Fibroblast of lung (primary cell): ENCODE measurements around the gene IGSF21. TPM values are rescaled to one million over a fixed set of nuclear protein-coding genes. Genes with fewer than 3 reads are reported as not detected.

Experiments used
- DNase-seq, 2 donors: peaks; one replicate each; pipeline versions ENCODE4 v3.0.0 to v3.0.0-alpha.2; 2010; ENCODE audit warnings: low read depth in 2 of 2
- H2AFZ ChIP-seq: 2 replicates; pipeline ENCODE4 v1.5.1; 2012; ENCODE audit warnings: low read length, control low read depth, inconsistent platforms
- H3K27ac ChIP-seq: 2 replicates; pipeline ENCODE4 v1.5.1; 2011; ENCODE audit warnings: low read length, control low read depth; ENCODE audit not compliant: insufficient read depth
- H3K27me3 ChIP-seq: 2 replicates; pipeline ENCODE4 v1.5.1; 2011; ENCODE audit warnings: mild to moderate bottlenecking, low read length; ENCODE audit not compliant: control insufficient read depth, insufficient read depth
- H3K36me3 ChIP-seq: 2 replicates; pipeline ENCODE4 v1.5.1; 2011; ENCODE audit warnings: low read length; ENCODE audit not compliant: control insufficient read depth, insufficient read depth
- H3K4me1 ChIP-seq: 2 replicates; pipeline ENCODE4 v1.5.1; 2011; ENCODE audit warnings: low read length; ENCODE audit not compliant: control insufficient read depth, insufficient read depth; ENCODE audit errors: extremely low read depth
- H3K4me2 ChIP-seq: 2 replicates; pipeline ENCODE4 v1.5.1; 2011; ENCODE audit warnings: low read length, control low read depth; ENCODE audit not compliant: insufficient read depth; ENCODE audit errors: extremely low read depth
- H3K4me3 ChIP-seq, 4 experiments: fragments of 200-600 bp in 1 of 4; sonication (generic) in 1 of 4; replicated peaks in 1 of 4; 2 replicates each; pipeline ENCODE4 v1.5.1; 2011 to 2016; ENCODE audit warnings: low read length in 4 of 4, low read depth in 3 of 4, mild to moderate bottlenecking in 3 of 4, control low read depth in 2 of 4, inconsistent platforms in 1 of 4, mixed read lengths in 1 of 4; ENCODE audit not compliant: insufficient read depth in 1 of 4; ENCODE audit errors: control extremely low read depth in 1 of 4
- H3K79me2 ChIP-seq: 2 replicates; pipeline ENCODE4 v1.5.1; 2012; ENCODE audit warnings: mild to moderate bottlenecking, low read length, inconsistent platforms; ENCODE audit not compliant: control insufficient read depth, insufficient read depth
- H3K9ac ChIP-seq: 2 replicates; pipeline ENCODE4 v1.5.1; 2011; ENCODE audit warnings: mild to moderate bottlenecking, low read length, control low read depth; ENCODE audit not compliant: insufficient read depth
- H3K9me3 ChIP-seq: 2 replicates; pipeline ENCODE4 v1.5.1; 2012; ENCODE audit warnings: low read depth, low read length; ENCODE audit not compliant: control insufficient read depth, insufficient read depth
- H4K20me1 ChIP-seq: 2 replicates; pipeline ENCODE4 v1.5.1; 2011; ENCODE audit warnings: low read length; ENCODE audit not compliant: control insufficient read depth, insufficient read depth; ENCODE audit errors: extremely low read depth
- EZH2 ChIP-seq: IDR thresholded peaks from 2 replicates; pipeline ENCODE4 v1.5.1; 2012; ENCODE audit warnings: low read length, control low read depth, mild to moderate bottlenecking; ENCODE audit errors: missing control alignments
- polyA plus RNA-seq, 2 donors: library from polyadenylated mRNA; depleted of rRNA in 1 of 2; stranded (reverse) in 1 of 2; unstranded in 1 of 2; fragments of >200 nt; gene quantifications; 2 replicates each; pipeline ENCODE4 v1.2.1, GENCODE V29; 2011 to 2012; ENCODE audit warnings: missing spikeins in 1 of 2
- total RNA-seq: library from RNA; depleted of rRNA; stranded (reverse); fragments of >200 nt; gene quantifications from 2 replicates; pipeline ENCODE4 v1.2.1, GENCODE V29; 2014
- TF ChIP-seq, protein P1 (sequence below), 2 donors: IDR thresholded peaks in 1 of 2; conservative IDR thresholded peaks in 1 of 2; 1 replicate in 1 of 2; 2 replicates in 1 of 2; pipeline ENCODE4 v1.5.1; 2011 to 2012; ENCODE audit warnings: low read length in 2 of 2, control low read depth in 1 of 2, inconsistent platforms in 1 of 2, low read depth in 1 of 2, mild to moderate bottlenecking in 1 of 2

Gene IGSF21
- total and polyA plus RNA-seq, 2 donors (not counting 1 experiment from before 2014, with no cell fraction given): not detected

DNA sequence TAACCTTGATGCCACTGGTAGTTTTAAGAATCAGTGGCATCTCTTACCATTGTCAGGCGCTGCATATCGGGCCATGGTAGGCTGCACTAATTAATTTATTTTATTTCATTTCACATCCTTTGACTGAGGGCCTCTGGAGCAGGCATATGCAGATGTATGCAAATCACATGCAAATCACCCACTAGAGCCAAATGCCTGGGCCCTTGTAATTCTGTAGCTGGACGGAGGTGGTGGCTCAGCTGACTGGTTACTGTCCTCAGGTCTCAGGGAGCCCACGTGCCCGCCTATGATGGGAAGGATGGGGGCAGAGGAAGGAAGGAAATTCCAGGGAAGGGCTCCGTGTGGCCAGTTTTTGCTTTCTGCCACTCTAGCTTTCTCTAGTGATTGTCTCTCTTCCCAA is 122.7 kb downstream of the IGSF21 start:
- no peaks in the 10 kb centered on the region for H3K79me2 ChIP-seq
- no peak overlapping the region for H3K9ac ChIP-seq
- TF ChIP-seq, protein P1, sequence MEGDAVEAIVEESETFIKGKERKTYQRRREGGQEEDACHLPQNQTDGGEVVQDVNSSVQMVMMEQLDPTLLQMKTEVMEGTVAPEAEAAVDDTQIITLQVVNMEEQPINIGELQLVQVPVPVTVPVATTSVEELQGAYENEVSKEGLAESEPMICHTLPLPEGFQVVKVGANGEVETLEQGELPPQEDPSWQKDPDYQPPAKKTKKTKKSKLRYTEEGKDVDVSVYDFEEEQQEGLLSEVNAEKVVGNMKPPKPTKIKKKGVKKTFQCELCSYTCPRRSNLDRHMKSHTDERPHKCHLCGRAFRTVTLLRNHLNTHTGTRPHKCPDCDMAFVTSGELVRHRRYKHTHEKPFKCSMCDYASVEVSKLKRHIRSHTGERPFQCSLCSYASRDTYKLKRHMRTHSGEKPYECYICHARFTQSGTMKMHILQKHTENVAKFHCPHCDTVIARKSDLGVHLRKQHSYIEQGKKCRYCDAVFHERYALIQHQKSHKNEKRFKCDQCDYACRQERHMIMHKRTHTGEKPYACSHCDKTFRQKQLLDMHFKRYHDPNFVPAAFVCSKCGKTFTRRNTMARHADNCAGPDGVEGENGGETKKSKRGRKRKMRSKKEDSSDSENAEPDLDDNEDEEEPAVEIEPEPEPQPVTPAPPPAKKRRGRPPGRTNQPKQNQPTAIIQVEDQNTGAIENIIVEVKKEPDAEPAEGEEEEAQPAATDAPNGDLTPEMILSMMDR (conservative IDR thresholded peaks at IDR 0.05 in 1 of 2, IDR thresholded peaks at IDR 0.05 in 1 of 2; ENCODE audit: low read depth in 1 of 2, low read length in 2 of 2): no peak
- TF ChIP-seq EZH2: no peak
- no peaks in the 10 kb centered on the region for H3K4me1 ChIP-seq
- no peak overlapping the region for H3K4me3 ChIP-seq
- no peak overlapping the region for H2AFZ ChIP-seq
- no peaks in the 10 kb centered on the region for H3K9me3 ChIP-seq
- no peaks in the 10 kb centered on the region for H4K20me1 ChIP-seq
- no peak overlapping the region for H3K27ac ChIP-seq
- H3K27me3 ChIP-seq: no peaks in the 10 kb centered on the region
- no peaks in the 10 kb centered on the region for H3K36me3 ChIP-seq
- no peak overlapping the region for H3K4me2 ChIP-seq
- DNase-seq: no peak

DNA sequence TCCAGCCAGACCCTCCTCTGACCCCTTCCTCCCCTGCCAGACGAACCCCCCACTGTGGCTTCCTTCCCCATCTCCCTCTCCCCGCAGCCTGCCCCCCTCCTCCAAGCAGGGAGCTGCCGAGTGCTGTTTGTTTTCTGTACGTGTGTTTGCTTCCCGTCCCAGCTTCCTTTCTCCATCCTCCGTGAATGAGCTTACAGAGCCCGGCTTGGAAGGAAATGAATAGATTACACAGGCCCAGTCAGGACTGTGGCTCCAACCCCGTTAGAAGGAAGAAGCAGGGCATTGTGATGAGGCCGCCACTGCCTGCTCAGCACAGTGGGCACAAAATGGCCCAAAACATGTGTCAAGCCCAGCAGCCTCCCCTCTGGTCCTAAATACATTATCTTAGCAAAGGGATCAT is 123.2 kb downstream of the IGSF21 start:
- DNase-seq: no peak
- Histone ChIP-seq H3K9me3 (no peaks in the 10 kb centered on the region), H3K4me2 (no peak overlapping the region), H3K79me2 (no peaks in the 10 kb centered on the region), H3K36me3 (no peaks in the 10 kb centered on the region), H3K27me3 (no peaks in the 10 kb centered on the region), H2AFZ (no peak overlapping the region), H3K27ac (no peak overlapping the region), H3K4me3 (no peak overlapping the region), H3K9ac (no peak overlapping the region), H4K20me1 (no peaks in the 10 kb centered on the region), H3K4me1 (no peaks in the 10 kb centered on the region)
- no peak for TF ChIP-seq EZH2
- TF ChIP-seq, protein P1 (conservative IDR thresholded peaks at IDR 0.05 in 1 of 2, IDR thresholded peaks at IDR 0.05 in 1 of 2; ENCODE audit: low read depth in 1 of 2, low read length in 2 of 2): no peak

DNA sequence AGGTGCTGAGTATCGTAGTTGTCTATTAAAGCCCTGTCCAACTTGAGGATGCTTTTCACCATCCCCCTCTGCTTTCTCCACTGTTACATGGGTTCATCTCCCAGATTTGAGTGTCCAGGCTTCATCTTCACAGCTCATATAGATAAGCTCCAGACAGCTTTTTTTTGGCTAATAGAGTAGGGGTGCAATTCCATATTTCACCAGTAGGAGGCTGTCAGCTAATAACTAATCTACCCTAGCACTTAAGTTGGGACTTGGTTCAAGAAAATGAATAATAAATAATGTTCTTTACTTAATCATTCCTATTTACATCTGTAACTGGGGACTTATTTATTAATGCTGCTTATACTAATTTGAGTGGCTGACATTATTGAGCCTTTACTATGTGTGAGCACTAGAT is 124.5 kb downstream of the IGSF21 start:
- no peak for TF ChIP-seq EZH2
- TF ChIP-seq, protein P1 (conservative IDR thresholded peaks at IDR 0.05 in 1 of 2, IDR thresholded peaks at IDR 0.05 in 1 of 2; ENCODE audit: low read depth in 1 of 2, low read length in 2 of 2): peak; percentile 22 to 43
- H3K9ac ChIP-seq: no peak overlapping the region
- H3K27ac ChIP-seq: no peak overlapping the region
- no peak overlapping the region for H3K4me3 ChIP-seq
- no peaks in the 10 kb centered on the region for H4K20me1 ChIP-seq
- no peak for DNase-seq
- no peak overlapping the region for H2AFZ ChIP-seq
- H3K4me2 ChIP-seq: no peak overlapping the region
- H3K36me3 ChIP-seq: no peaks in the 10 kb centered on the region
- H3K9me3 ChIP-seq: no peaks in the 10 kb centered on the region
- H3K27me3 ChIP-seq: no peaks in the 10 kb centered on the region
- H3K79me2 ChIP-seq: no peaks in the 10 kb centered on the region
- H3K4me1 ChIP-seq: no peaks in the 10 kb centered on the region
